ENCODE measurements around the gene DNAJB9.
A peak's percentile ranks its signal among the peaks of the same experiment; 100 is the strongest.

The DNAJB9 gene

DNA sequence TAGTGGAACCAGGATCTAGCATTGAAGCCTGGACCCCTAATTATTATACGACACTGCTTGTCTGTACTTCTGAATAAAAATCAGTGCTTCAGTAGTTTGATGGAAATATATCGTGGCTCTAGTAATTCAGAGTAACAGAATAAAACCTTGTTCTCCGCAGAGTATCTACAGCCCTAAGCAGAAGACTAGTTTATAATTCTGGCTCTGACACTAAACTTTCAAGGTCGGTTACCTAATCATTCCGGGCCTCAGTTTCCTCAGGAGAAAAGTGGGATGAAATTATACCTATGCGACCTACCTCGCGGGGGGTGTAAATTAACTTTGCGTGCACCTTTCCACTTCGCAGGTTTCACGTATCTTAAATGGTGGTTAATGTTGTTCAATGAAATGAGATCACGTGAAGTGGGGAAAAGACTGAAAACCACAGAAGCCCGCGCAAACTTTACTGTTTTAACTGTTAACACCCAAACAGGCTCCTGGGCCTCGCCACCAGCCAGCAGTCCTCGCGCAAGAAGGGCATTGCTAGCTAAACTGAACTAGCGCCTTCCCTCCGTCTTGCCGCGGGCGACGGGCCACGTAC is 783 bp upstream of the DNAJB9 start:
- no peak for DNase-seq (ENCODE audit: low spot score)

DNA sequence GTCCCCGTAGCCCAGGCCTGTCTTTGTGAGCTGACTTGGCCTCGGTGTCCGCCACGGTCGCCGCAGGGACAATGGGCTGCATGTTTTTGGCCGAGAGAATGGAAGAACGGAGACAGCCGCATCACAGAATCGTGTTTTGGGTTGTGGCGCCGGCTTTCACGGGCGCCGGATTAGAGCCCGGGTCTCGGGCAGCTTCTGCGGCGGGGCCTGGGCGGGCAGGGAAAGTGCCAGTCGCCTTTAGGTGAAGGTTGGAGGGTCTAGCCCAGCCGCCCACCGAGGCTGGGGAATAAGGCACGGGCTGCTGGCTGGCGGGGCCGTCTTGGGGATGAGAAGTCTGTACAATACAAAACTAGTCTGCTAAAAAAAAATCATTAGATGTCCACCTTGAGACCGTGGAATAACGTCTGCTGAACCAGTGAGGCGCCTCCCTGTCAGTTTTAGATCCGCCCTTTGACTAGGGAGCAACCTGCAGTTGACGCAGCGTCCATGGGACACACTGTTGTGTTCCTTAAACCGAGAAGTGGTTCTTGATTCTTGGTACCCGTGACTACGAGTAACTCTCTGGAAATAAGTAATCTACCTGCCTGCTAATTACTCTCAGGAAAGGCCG is 577 bp downstream of the DNAJB9 start:
- DNase-seq (ENCODE audit: low spot score) = peak; percentile 52

DNA sequence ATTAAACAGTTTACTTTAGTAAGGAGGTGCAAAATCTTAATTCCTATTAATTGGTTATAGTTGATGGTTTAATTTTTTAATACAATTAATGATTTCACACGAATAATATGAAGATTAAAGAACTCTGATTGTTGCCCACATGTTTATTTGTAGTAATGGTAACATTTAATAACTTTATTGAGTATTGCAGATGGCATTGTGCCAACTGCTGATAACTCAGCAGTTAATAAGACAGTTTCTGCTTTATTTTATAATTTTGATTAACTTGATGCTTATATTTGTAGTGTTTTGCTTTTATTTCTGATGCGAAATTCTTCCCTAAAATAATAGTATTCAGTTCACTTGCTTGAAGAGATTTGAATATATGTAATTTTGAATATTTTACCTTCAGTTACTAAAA is 2.8 kb downstream of the DNAJB9 start:
- DNase-seq (ENCODE audit: low spot score) = no peak

DNA sequence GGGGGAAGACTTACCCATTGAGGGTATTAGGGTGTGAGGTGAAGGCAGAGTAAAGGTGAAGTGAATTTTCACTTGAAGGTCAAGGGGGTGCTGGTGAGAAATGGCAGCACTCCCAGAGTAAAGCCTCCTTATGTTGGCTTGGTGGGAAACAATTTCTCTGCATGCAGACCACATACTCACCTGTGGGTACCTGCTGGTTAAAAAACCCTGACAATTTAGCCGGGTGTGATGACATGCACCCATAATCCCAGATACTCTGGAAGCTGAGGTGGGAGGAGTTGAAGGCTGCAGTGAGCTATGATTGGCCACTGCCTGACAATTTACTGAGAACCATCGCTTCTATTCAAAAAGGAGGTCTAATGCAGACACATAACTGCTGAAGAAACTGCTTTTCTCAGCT is 5.5 kb downstream of the DNAJB9 start:
- DNase-seq (ENCODE audit: low spot score) = no peak

DNA sequence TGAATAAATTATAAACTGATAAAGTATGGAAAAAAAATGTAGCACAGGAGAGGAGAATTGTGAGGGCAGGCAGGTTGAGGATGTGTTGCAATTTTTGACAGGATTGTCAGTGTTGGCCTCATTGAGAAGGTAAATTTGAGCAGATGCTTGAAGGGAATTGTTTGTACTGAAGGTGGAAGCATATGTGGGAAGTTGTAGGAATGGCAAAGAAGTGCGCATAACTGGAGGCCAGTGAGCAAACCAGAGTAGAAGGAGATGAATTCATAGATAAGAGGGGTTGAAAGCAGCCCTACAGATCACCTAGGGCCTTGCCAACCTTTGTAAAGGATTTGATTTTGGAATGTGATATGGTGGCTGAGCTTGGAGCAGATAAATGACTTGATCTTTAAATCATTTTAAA is 6.4 kb downstream of the DNAJB9 start:
- no peak for DNase-seq (ENCODE audit: low spot score)

DNA sequence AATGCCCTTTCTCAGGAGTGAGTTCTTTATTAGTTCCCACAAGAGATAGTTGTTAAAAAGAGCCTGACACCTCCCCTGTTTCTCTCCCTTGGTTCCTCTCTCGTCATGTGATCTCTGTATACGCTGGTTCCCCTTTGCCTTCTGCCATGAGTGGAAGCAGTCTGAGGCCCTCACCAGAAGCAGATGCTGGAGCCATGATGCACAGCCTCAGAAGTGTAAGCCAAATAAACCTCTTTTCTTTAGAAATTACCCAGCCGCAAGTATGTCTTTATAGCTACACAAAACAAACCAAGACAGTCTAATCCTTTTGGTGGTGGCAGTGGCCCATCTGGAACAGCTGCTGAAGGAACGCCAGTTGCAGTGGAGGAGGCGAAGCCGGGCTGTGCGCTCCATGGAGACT is 9.3 kb downstream of the DNAJB9 start:
- no peak for DNase-seq (ENCODE audit: low spot score)

GRCh38 chr7:108580298-108580697 is 10.6 kb downstream of the DNAJB9 start:
- DNase-seq (ENCODE audit: low spot score) = no peak

DNA sequence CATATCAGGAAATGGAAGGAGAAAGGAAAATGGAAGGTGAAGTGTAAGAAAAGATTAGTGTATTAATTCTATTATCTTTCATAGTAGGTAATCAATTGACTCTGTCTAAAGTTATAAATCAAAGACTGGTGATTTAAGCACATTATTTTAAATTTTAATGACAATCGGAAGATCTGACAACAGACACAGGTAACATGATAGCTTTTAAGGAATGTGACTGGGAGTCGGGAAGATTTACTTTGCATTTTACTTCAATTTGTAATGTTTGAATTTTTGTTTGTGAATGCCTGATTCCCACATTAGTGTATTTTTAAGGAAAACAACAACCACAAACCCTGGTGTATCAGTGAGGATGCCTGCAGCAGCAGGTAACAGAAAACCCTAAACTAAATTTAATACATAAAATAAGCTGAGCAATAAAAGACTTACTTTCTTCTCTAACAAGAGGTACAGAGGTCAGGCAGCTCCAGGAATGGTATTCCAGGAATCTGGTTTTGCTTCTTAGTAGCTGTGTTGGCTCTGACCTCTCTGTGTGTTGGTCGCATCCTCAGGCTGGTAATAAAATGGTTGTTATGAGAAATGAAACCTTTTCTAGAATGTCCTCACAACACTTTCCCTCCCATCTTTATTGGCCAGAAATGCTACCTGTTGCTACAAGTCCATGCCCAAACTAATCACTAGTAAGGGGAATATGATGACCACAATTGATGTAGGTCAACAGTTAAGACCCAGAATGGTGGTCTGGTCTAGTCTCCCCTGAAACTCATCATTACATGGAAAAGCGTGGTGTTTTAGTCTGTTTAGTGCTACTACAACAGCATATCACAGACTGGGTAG is 12.2 kb downstream of the DNAJB9 start:
- DNase-seq (ENCODE audit: low spot score) = no peak

GRCh38 chr7:108584211-108584610 is 14.5 kb downstream of the DNAJB9 start:
- DNase-seq (ENCODE audit: low spot score) = no peak

DNA sequence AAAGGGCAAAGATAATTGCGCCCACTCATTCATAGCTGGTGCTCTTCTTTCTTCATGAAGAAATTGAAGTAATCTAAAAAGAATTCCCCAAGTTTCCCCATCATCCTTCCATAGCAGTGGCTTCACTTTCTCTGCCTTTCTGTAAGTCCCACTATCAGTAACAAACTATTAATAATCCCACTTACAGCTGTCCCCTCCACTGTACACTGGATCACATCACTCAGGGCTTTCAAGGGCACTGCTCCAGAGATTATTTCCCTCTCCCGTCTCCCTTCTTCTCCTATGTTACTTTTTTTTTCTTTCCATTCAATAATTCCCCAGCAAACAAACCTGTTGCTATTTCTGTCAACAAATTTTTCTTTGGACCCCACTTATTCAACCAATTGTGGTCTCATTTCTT is 16.2 kb downstream of the DNAJB9 start:
- DNase-seq (ENCODE audit: low spot score) = no peak

DNA sequence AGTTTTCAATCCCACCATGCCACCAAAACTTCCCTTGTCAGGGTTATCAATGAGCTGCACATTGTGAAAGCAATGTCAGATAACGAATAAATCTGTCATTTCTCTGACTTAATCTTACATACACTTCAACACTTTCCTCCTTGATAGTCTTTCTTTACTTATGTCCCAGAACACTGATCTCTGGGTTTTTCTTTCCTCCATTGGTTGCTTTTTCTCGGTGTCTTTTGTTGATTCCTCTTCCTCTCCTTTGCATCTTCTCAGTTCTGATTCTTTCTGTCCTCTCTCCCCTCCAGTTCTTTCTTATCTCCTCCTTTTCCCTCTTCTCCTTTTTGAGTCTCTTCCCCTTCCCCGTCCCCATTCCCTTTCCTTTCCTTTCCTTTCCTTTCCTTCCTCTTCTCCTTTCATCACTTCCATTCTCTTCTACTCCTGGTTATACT is 16.6 kb downstream of the DNAJB9 start:
- no peak for DNase-seq (ENCODE audit: low spot score)

DNA sequence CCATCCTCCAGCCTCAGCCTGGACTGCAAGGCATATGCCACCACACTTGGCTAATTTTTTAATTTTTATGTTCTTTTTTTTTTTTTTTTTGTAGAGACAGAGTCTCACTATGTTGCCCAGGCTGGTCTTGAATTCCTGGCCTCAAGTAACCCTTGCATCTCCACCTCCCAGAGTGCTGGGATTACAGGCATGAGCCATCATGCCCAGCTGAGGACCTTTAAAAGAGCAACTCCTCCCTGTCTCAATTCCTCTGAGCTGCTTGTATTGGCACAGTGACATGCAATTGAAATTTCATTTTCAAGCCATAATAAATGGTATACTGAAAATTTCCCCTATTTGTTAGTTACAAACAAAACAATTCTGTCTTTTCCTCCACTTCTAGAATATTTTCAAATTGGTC is 19.5 kb downstream of the DNAJB9 start:
- DNase-seq (ENCODE audit: low spot score) = no peak

DNA sequence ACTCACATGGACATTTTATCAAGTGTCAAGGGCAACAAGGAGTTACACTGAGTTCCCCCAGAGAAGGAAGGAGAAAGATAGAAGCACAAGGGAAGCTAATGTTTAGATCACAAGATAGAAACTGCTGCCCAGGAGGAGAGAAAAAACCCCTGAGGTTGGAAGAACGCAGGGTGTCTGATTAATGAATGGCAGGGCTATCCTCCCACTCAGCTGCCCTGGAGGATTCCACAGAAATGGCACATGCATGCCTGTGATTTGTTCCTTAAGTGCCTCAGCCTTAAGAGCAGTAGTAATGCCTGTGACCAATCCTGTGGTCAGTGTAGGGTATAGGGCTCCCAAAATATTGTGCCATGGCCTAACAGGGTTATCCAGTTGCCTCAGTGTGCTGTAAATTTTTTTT is 20.2 kb downstream of the DNAJB9 start:
- DNase-seq (ENCODE audit: low spot score) = peak; percentile 81

GRCh38 chr7:108590606-108591005 is 20.9 kb downstream of the DNAJB9 start:
- DNase-seq (ENCODE audit: low spot score) = no peak

DNA sequence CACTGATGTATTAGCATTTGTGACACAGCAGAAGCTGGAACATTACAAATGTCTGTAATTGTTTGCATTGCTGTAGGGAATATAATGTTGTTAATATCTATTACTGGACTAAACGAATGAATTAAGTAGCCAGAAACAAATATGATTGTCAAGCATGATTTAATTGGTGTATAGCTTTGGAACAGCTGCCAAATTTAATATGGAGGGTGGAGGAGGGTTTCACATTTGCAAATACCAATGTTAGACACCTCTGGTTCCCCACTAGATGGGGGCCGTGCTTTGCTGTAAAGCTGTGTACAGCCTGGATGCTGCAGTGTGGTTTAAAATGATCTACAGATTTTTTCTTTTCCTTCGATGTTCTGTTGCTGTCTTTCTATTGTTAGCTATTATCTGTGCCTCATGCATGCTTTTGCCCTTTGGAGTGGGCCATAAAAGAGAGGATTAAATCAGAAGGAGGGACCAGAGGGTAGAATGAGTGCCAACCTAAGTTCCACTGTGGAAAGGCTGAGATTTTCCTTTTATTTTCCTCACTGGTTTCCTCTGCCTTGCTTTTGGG is 23.1 kb downstream of the DNAJB9 start:
- DNase-seq (ENCODE audit: low spot score) = peak; percentile 35

- no peak for DNase-seq (ENCODE audit: low spot score)
Observed at GRCh38 chr7:108596560-108596959, 26.9 kb downstream of the DNAJB9 start.

GRCh38 chr7:108598153-108598552 is 28.5 kb downstream of the DNAJB9 start:
- no peak for DNase-seq (ENCODE audit: low spot score)

- DNase-seq (ENCODE audit: low spot score) = no peak
Observed at GRCh38 chr7:108598914-108599580, 29.4 kb downstream of the DNAJB9 start.

- no peak for DNase-seq (ENCODE audit: low spot score)
Observed at GRCh38 chr7:108600399-108600798, 30.7 kb downstream of the DNAJB9 start.

DNA sequence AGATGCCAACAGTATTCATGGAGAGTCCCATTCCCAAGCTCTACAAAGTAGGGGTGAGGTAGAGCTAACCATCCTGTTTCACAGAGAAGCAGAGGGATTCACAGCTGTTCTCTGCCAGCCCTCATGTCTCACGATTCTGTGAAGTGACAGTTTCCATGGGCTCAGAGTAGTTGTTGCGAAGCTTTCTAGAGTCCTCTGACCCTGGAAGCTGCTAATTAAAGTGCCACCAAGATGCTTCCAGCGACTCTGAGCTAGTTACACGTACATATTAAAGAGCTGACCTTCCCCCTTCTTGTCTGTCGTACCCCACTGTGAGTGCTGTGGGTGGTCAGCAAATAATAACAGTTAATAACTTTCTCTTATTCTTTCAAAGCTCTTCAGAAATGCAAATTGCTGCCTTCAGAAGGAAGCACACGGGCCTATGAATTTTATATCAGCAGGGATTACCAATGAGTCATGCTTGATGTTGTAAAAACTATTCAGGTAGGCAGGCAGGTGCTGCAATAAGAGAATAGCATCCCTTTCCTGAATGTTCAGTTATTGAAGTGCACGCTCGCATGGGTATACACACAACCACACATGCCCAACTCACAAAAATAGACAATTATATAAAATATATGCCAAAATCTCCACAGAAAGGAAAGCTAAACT is 34.1 kb downstream of the DNAJB9 start:
- no peak for DNase-seq (ENCODE audit: low spot score)

- DNase-seq (ENCODE audit: low spot score) = no peak
Observed at GRCh38 chr7:108604307-108605077, 34.8 kb downstream of the DNAJB9 start.
